ENCODE measurements around the gene STXBP2. TPM values are rescaled to one million over a fixed set of nuclear protein-coding genes. Genes with fewer than 3 reads are reported as not detected.

The STXBP2 gene
- polyA plus RNA-seq (ENCODE audit: insufficient read length in 4 of 4), result 10 to 100 TPM; 11.6 to 84.1 (median 63.4) TPM

- peak in 3 of 4 donors; percentile 36 to 47 (median 44) for DNase-seq (ENCODE audit: low read depth in 4 of 4, low spot score in 3 of 4)
Measured at GRCh38 chr19:7636691-7637373, at the start of gene STXBP2. STXBP2 (plus strand) TSS chr19:7637110; CDS start chr19:7637150, 40 bp downstream.

GRCh38 chr19:7589822-7590221 lies 47.1 kb upstream of the STXBP2 start:
- no peak for DNase-seq (ENCODE audit: low read depth in 4 of 4, low spot score in 3 of 4)

- DNase-seq (ENCODE audit: low read depth in 4 of 4, low spot score in 3 of 4), result no peak
Measured at GRCh38 chr19:7590256-7590655, 46.7 kb upstream of the STXBP2 start.

GRCh38 chr19:7595466-7596133 lies 41.3 kb upstream of the STXBP2 start, which contains the start of gene CAMSAP3:
CAMSAP3 (plus strand) TSS chr19:7595863; CDS start chr19:7596003, 140 bp downstream.
- DNase-seq (ENCODE audit: low read depth in 4 of 4, low spot score in 3 of 4), result peak in 3 of 4 donors; percentile 36 to 55 (median 37)

- no peak for DNase-seq (ENCODE audit: low read depth in 4 of 4, low spot score in 3 of 4)
Measured at GRCh38 chr19:7596211-7596937, 40.5 kb upstream of the STXBP2 start.

GRCh38 chr19:7597689-7598088 lies 39.2 kb upstream of the STXBP2 start:
- no peak for DNase-seq (ENCODE audit: low read depth in 4 of 4, low spot score in 3 of 4)

- DNase-seq (ENCODE audit: low read depth in 4 of 4, low spot score in 3 of 4), result no peak
Measured at GRCh38 chr19:7598180-7598579, 38.7 kb upstream of the STXBP2 start.

GRCh38 chr19:7600721-7601120 lies 36.2 kb upstream of the STXBP2 start:
- DNase-seq (ENCODE audit: low read depth in 4 of 4, low spot score in 3 of 4), result no peak

GRCh38 chr19:7602240-7602934 lies 34.5 kb upstream of the STXBP2 start:
- no peak for DNase-seq (ENCODE audit: low read depth in 4 of 4, low spot score in 3 of 4)

- no peak for DNase-seq (ENCODE audit: low read depth in 4 of 4, low spot score in 3 of 4)
Measured at GRCh38 chr19:7602935-7603497, 33.9 kb upstream of the STXBP2 start.

- no peak for DNase-seq (ENCODE audit: low read depth in 4 of 4, low spot score in 3 of 4)
Measured at GRCh38 chr19:7603919-7604318, 33.0 kb upstream of the STXBP2 start.

- DNase-seq (ENCODE audit: low read depth in 4 of 4, low spot score in 3 of 4), result no peak
Measured at GRCh38 chr19:7605490-7606222, 31.3 kb upstream of the STXBP2 start.

- no peak for DNase-seq (ENCODE audit: low read depth in 4 of 4, low spot score in 3 of 4)
Measured at GRCh38 chr19:7606289-7606688, 30.6 kb upstream of the STXBP2 start.

GRCh38 chr19:7607212-7607873 lies 29.6 kb upstream of the STXBP2 start:
- no peak for DNase-seq (ENCODE audit: low read depth in 4 of 4, low spot score in 3 of 4)

- no peak for DNase-seq (ENCODE audit: low read depth in 4 of 4, low spot score in 3 of 4)
Measured at GRCh38 chr19:7607874-7608560, 28.9 kb upstream of the STXBP2 start.

- no peak for DNase-seq (ENCODE audit: low read depth in 4 of 4, low spot score in 3 of 4)
Measured at GRCh38 chr19:7610491-7611240, 26.2 kb upstream of the STXBP2 start.

GRCh38 chr19:7611541-7612279 lies 25.2 kb upstream of the STXBP2 start:
- no peak for DNase-seq (ENCODE audit: low read depth in 4 of 4, low spot score in 3 of 4)
